ENCODE results near the gene FAM193A. TPM values are rescaled to one million over a fixed set of nuclear protein-coding genes. Genes with fewer than 3 reads are reported as not detected.

The FAM193A gene
- total and polyA plus RNA-seq, 2 donors (not counting 1 experiment from before 2014, with no cell fraction given), result 16.0 to 62.7 TPM

DNA sequence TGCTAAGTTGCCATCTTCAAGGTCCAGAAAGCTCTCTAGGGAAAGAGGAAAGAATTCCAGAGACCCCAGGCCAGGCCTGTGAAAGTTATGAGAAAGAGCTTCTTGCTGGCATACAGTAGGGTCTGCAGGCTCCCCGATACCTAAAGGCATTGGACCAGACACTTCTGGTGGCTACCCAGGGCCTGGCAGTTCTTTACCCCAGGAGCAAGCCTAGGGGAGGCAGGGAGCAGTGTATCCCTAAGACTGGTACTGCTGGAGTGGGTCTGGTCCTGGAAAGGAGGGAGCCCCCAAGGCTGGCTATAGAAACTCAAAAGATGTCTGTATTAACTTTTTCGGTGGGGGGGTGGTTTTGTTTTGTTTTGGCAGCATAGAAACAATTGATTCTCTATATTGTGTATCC lies 19.8 kb upstream of the FAM193A start:
- no peak overlapping the region for H3K9ac ChIP-seq (ENCODE audit: low read length)
- no peak overlapping the region for H3K4me3 Mint-ChIP-seq
- H3K9me3 ChIP-seq (ENCODE audit: control extremely low read depth in 1 of 3, control insufficient read depth in 2 of 3, insufficient read depth in 1 of 3, low read length in 2 of 3), result no peaks in the 10 kb centered on the region
- peaks cover 9% of the 10 kb centered on the region for H4K20me1 ChIP-seq (ENCODE audit: control insufficient read depth, insufficient read depth, low read length, poor library complexity, severe bottlenecking)
- no peak overlapping the region for H3K27ac ChIP-seq (ENCODE audit: low read length in 2 of 2)
- no peak overlapping the region for H3K4me2 ChIP-seq (replicated peaks; ENCODE audit: low read depth, low read length, poor library complexity, severe bottlenecking)
- H3K4me1 Mint-ChIP-seq, result peaks cover 7% of the 10 kb centered on the region
- peaks cover 13 to 40% of the 10 kb centered on the region in 2 experiments for H3K36me3 ChIP-seq (replicated peaks in 1 of 2; ENCODE audit: control extremely low read depth in 1 of 2, control insufficient read depth in 1 of 2, extremely low read depth in 1 of 2, insufficient read depth in 2 of 2, low read length in 1 of 2)
- ATAC-seq (ENCODE audit: low read depth) (no peak), DNase-seq (no peak)
- TF ChIP-seq EZH2 (IDR thresholded peaks at IDR 0.05; ENCODE audit: borderline replicate concordance, insufficient read depth, low read depth, low read length, poor library complexity, severe bottlenecking), result no peak
- TF ChIP-seq, protein P1, sequence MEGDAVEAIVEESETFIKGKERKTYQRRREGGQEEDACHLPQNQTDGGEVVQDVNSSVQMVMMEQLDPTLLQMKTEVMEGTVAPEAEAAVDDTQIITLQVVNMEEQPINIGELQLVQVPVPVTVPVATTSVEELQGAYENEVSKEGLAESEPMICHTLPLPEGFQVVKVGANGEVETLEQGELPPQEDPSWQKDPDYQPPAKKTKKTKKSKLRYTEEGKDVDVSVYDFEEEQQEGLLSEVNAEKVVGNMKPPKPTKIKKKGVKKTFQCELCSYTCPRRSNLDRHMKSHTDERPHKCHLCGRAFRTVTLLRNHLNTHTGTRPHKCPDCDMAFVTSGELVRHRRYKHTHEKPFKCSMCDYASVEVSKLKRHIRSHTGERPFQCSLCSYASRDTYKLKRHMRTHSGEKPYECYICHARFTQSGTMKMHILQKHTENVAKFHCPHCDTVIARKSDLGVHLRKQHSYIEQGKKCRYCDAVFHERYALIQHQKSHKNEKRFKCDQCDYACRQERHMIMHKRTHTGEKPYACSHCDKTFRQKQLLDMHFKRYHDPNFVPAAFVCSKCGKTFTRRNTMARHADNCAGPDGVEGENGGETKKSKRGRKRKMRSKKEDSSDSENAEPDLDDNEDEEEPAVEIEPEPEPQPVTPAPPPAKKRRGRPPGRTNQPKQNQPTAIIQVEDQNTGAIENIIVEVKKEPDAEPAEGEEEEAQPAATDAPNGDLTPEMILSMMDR (IDR thresholded peaks at IDR 0.05), result no peak
- peaks cover 7 to 12% of the 10 kb centered on the region in 2 donors for H3K4me1 ChIP-seq (ENCODE audit: control insufficient read depth in 2 of 2, insufficient read depth in 2 of 2, low read length in 2 of 2)
- H2AFZ ChIP-seq (ENCODE audit: insufficient read depth, low read depth, low read length, poor library complexity, severe bottlenecking), result no peak overlapping the region
- H3K79me2 ChIP-seq (ENCODE audit: control insufficient read depth, insufficient read depth, low read length), result no peaks in the 10 kb centered on the region
- H3K27me3 Mint-ChIP-seq, result no peaks in the 10 kb centered on the region
- intact Hi-C loops (cut with micrococcal nuclease), result no loop called here
- no peaks in the 10 kb centered on the region for H3K27me3 ChIP-seq (replicated peaks in 1 of 4; ENCODE audit: control extremely low read depth in 1 of 4, control insufficient read depth in 3 of 4, insufficient read depth in 4 of 4, low read length in 3 of 4)
- CTCF ChIA-PET, result no interaction called here
- no peak overlapping the region for H3K27ac Mint-ChIP-seq
- H3K9me3 Mint-ChIP-seq (ENCODE audit: insufficient read depth), result no peaks in the 10 kb centered on the region
- POLR2A ChIA-PET, result interaction anchor here (0.6 kb wide), 1 partner anchor 1778 kb away, joined by 8 read pairs; no protein-coding TSS in a partner anchor
- 93% methylated on average over 1 of the region's 2 CpGs for WGBS (ENCODE audit: insufficient coverage)
- H3K4me3 ChIP-seq (ENCODE audit: control extremely low read depth in 1 of 5, extremely low read depth in 1 of 5, insufficient read depth in 1 of 5, low read depth in 2 of 5, low read length in 4 of 5), result no peak overlapping the region

DNA sequence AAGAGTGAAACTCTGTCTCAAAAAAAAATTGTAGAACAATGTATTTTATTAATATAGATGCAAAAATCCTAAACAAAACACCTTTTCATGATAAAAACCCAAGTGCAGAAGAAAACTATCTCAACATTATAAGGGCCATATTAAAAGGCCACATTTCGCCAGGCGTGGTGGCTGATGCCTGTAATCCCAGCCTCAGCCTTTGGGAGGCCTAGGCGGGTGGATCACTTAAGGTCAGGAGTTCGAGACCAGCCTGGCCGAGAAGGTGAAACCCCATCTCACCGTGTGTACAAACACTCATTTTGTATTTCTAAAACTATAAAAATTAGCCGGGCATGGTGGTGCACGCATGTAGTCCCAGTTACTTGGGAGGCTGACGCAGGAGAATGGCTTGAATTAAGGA lies 9.9 kb upstream of the FAM193A start:
- no peak overlapping the region for H3K27ac Mint-ChIP-seq
- Histone ChIP-seq H3K4me2 (replicated peaks; ENCODE audit: low read depth, low read length, poor library complexity, severe bottlenecking) (no peak overlapping the region), H2AFZ (ENCODE audit: insufficient read depth, low read depth, low read length, poor library complexity, severe bottlenecking) (no peak overlapping the region), H3K4me3 (ENCODE audit: control extremely low read depth in 1 of 5, extremely low read depth in 1 of 5, insufficient read depth in 1 of 5, low read depth in 2 of 5, low read length in 4 of 5) (no peak overlapping the region), H3K9ac (ENCODE audit: low read length) (no peak overlapping the region), H3K79me2 (ENCODE audit: control insufficient read depth, insufficient read depth, low read length) (no peaks in the 10 kb centered on the region), H3K27me3 (replicated peaks in 1 of 4; ENCODE audit: control extremely low read depth in 1 of 4, control insufficient read depth in 3 of 4, insufficient read depth in 4 of 4, low read length in 3 of 4) (no peaks in the 10 kb centered on the region), H3K36me3 (replicated peaks in 1 of 2; ENCODE audit: control extremely low read depth in 1 of 2, control insufficient read depth in 1 of 2, extremely low read depth in 1 of 2, insufficient read depth in 2 of 2, low read length in 1 of 2) (no peaks in the 10 kb centered on the region), H4K20me1 (ENCODE audit: control insufficient read depth, insufficient read depth, low read length, poor library complexity, severe bottlenecking) (no peaks in the 10 kb centered on the region), H3K27ac (ENCODE audit: low read length in 2 of 2) (no peak overlapping the region), H3K9me3 (ENCODE audit: control extremely low read depth in 1 of 3, control insufficient read depth in 2 of 3, insufficient read depth in 1 of 3, low read length in 2 of 3) (no peaks in the 10 kb centered on the region), H3K4me1 (ENCODE audit: control insufficient read depth in 2 of 2, insufficient read depth in 2 of 2, low read length in 2 of 2) (no peaks in the 10 kb centered on the region)
- 100% methylated on average over 5 of the region's 9 CpGs for WGBS (ENCODE audit: insufficient coverage)
- no peaks in the 10 kb centered on the region for H3K4me1 Mint-ChIP-seq
- H3K9me3 Mint-ChIP-seq (ENCODE audit: insufficient read depth), result no peaks in the 10 kb centered on the region
- ChIA-PET POLR2A (no interaction called here), CTCF (interaction anchor here (0.6 kb wide), 1 partner anchor 607 kb away, joined by 4 read pairs; no protein-coding TSS in a partner anchor)
- no peak for TF ChIP-seq EZH2 (IDR thresholded peaks at IDR 0.05; ENCODE audit: borderline replicate concordance, insufficient read depth, low read depth, low read length, poor library complexity, severe bottlenecking)
- no peaks in the 10 kb centered on the region for H3K27me3 Mint-ChIP-seq
- ATAC-seq (ENCODE audit: low read depth) (no peak), DNase-seq (no peak)
- intact Hi-C loops (cut with micrococcal nuclease), result no loop called here
- no peak overlapping the region for H3K4me3 Mint-ChIP-seq

Data from B cell (primary cell).